ENCODE data around the gene SBF1. TPM values are rescaled to one million over a fixed set of nuclear protein-coding genes. Genes with fewer than 3 reads are reported as not detected.

The SBF1 gene
- polyA plus RNA-seq, 1 donor (not counting 4 experiments of a cell fraction or from before 2014, with no cell fraction given), result 16.2 TPM

GRCh38 chr22:50476868-50477267, 2.0 kb upstream of the SBF1 start:
- H3K4me1 ChIP-seq (ENCODE audit: control insufficient read depth, extremely low read depth, insufficient read depth, low read length), result peaks cover 35% of the 10 kb centered on the region
- peak; percentile 64 for FAIRE-seq

GRCh38 chr22:50475652-50476002, 792 bp upstream of the SBF1 start:
- Histone ChIP-seq H3K9me1 (ENCODE audit: control insufficient read depth, extremely low read depth, insufficient read depth, low read length) (peaks cover 6% of the 10 kb centered on the region), H4K20me1 (ENCODE audit: control insufficient read depth, extremely low read depth, insufficient read depth, low read length) (peaks cover 28% of the 10 kb centered on the region), H3K9ac (ENCODE audit: control insufficient read depth, extremely low read depth, insufficient read depth, low read length) (no peak overlapping the region), H3K9me3 (ENCODE audit: control insufficient read depth, low read depth, low read length) (no peaks in the 10 kb centered on the region), H3K36me3 (ENCODE audit: control insufficient read depth in 2 of 2, extremely low read depth in 1 of 2, insufficient read depth in 2 of 2, low read length in 2 of 2) (peaks cover 1 to 16% of the 10 kb centered on the region in 2 experiments), H3K4me3 (ENCODE audit: control insufficient read depth in 2 of 3, extremely low read depth in 1 of 3, insufficient read depth in 2 of 3, low read depth in 1 of 3, low read length in 3 of 3) (no peak overlapping the region), H3K4me1 (ENCODE audit: control insufficient read depth, extremely low read depth, insufficient read depth, low read length) (peaks cover 47% of the 10 kb centered on the region), H3K27me3 (ENCODE audit: control insufficient read depth, extremely low read depth, insufficient read depth, low read length) (peaks cover 10% of the 10 kb centered on the region), H3K4me2 (ENCODE audit: control insufficient read depth, extremely low read depth, insufficient read depth, low read depth, low read length) (peak overlapping the region; percentile 82), H3K79me2 (ENCODE audit: control insufficient read depth, insufficient read depth, low read length) (peaks cover 39% of the 10 kb centered on the region), H2AFZ (ENCODE audit: control insufficient read depth, low read length) (no peak overlapping the region), H3K27ac (ENCODE audit: control insufficient read depth, insufficient read depth, low read length) (no peak overlapping the region)
- no peak for TF ChIP-seq EZH2 (IDR thresholded peaks at IDR 0.05; ENCODE audit: low read length)
- no peak for TF ChIP-seq CTCF (optimal IDR thresholded peaks at IDR 0.05 in 1 of 3, IDR thresholded peaks at IDR 0.05 in 1 of 3, conservative IDR thresholded peaks at IDR 0.05 in 1 of 3; ENCODE audit: extremely low read depth in 1 of 3, insufficient read depth in 2 of 3, low read length in 3 of 3)
- DNase-seq (ENCODE audit: low read depth, low spot score), result no peak
- dilution Hi-C loops (cut with MboI; ENCODE audit: extremely low pct_ligation_motif_present, low sequenced_read_pairs), result no loop called here
- FAIRE-seq, result no peak

More at GRCh38 chr22:50476868-50477267, 2.0 kb upstream of the SBF1 start:
- Histone ChIP-seq H3K9me1 (ENCODE audit: control insufficient read depth, extremely low read depth, insufficient read depth, low read length) (peaks cover 6% of the 10 kb centered on the region), H3K4me2 (ENCODE audit: control insufficient read depth, extremely low read depth, insufficient read depth, low read depth, low read length) (peak overlapping the region; percentile 46), H3K4me3 (ENCODE audit: control insufficient read depth in 2 of 3, extremely low read depth in 1 of 3, insufficient read depth in 2 of 3, low read depth in 1 of 3, low read length in 3 of 3) (no peak overlapping the region), H2AFZ (ENCODE audit: control insufficient read depth, low read length) (peak overlapping the region; percentile 47), H3K36me3 (ENCODE audit: control insufficient read depth in 2 of 2, extremely low read depth in 1 of 2, insufficient read depth in 2 of 2, low read length in 2 of 2) (peaks cover 1 to 16% of the 10 kb centered on the region in 2 experiments), H3K79me2 (ENCODE audit: control insufficient read depth, insufficient read depth, low read length) (peaks cover 27% of the 10 kb centered on the region), H3K9me3 (ENCODE audit: control insufficient read depth, low read depth, low read length) (no peaks in the 10 kb centered on the region), H3K9ac (ENCODE audit: control insufficient read depth, extremely low read depth, insufficient read depth, low read length) (no peak overlapping the region), H4K20me1 (ENCODE audit: control insufficient read depth, extremely low read depth, insufficient read depth, low read length) (peaks cover 21% of the 10 kb centered on the region), H3K27ac (ENCODE audit: control insufficient read depth, insufficient read depth, low read length) (no peak overlapping the region), H3K27me3 (ENCODE audit: control insufficient read depth, extremely low read depth, insufficient read depth, low read length) (peaks cover 14% of the 10 kb centered on the region)
- dilution Hi-C loops (cut with MboI; ENCODE audit: extremely low pct_ligation_motif_present, low sequenced_read_pairs), result no loop called here
- TF ChIP-seq EZH2 (IDR thresholded peaks at IDR 0.05; ENCODE audit: low read length) (no peak), CTCF (optimal IDR thresholded peaks at IDR 0.05 in 1 of 3, IDR thresholded peaks at IDR 0.05 in 1 of 3, conservative IDR thresholded peaks at IDR 0.05 in 1 of 3; ENCODE audit: extremely low read depth in 1 of 3, insufficient read depth in 2 of 3, low read length in 3 of 3) (no peak)
- no peak for DNase-seq (ENCODE audit: low read depth, low spot score)

Data from keratinocyte (primary cell).